Keratinocyte (primary cell): Measurements from ENCODE around the gene NPFFR2. TPM values are rescaled to one million over a fixed set of nuclear protein-coding genes. Genes with fewer than 3 reads are reported as not detected.

Experiments used
- DNase-seq: peaks from one replicate; pipeline ENCODE4 v3.0.0-alpha.2; 2011; ENCODE audit warnings: low read depth, missing footprints, low spot score
- FAIRE-seq: peaks from 2 replicates; lab custom pipeline; 2011; peaks lifted over from hg19 to GRCh38; lab: Jason Lieb, UNC
- H2AFZ ChIP-seq: 2 replicates; pipeline ENCODE4 v1.6.0; 2012; ENCODE audit warnings: low read length, control low read depth, inconsistent platforms; ENCODE audit not compliant: control insufficient read depth
- H3K27ac ChIP-seq: 2 replicates; pipeline ENCODE4 v1.5.1; 2011; ENCODE audit warnings: low read length; ENCODE audit not compliant: control insufficient read depth, insufficient read depth
- H3K27me3 ChIP-seq: 3 replicates; pipeline ENCODE4 v1.6.0; 2011; ENCODE audit warnings: low read length; ENCODE audit not compliant: control insufficient read depth, insufficient read depth; ENCODE audit errors: extremely low read depth
- H3K36me3 ChIP-seq, 2 experiments: 2 replicates in 1 of 2; 3 replicates in 1 of 2; pipeline ENCODE4 v1.5.1; 2011; ENCODE audit warnings: low read length in 2 of 2, mild to moderate bottlenecking in 1 of 2; ENCODE audit not compliant: control insufficient read depth in 2 of 2, insufficient read depth in 2 of 2; ENCODE audit errors: extremely low read depth in 1 of 2
- H3K4me1 ChIP-seq: 3 replicates; pipeline ENCODE4 v1.5.1; 2011; ENCODE audit warnings: low read length; ENCODE audit not compliant: control insufficient read depth, insufficient read depth; ENCODE audit errors: extremely low read depth
- H3K4me2 ChIP-seq: 3 replicates; pipeline ENCODE4 v1.6.0; 2011; ENCODE audit warnings: low read depth, low read length; ENCODE audit not compliant: control insufficient read depth, insufficient read depth; ENCODE audit errors: extremely low read depth
- H3K4me3 ChIP-seq, 3 experiments: fragments of 200-600 bp in 1 of 3; sonication (generic) in 1 of 3; 2 replicates in 2 of 3; 3 replicates in 1 of 3; pipeline ENCODE4 v1.5.1; 2011 to 2016; ENCODE audit warnings: low read length in 3 of 3, mild to moderate bottlenecking in 3 of 3, control low read depth in 2 of 3, inconsistent platforms in 1 of 3, low read depth in 1 of 3, mixed read lengths in 1 of 3, mixed run types in 1 of 3, moderate library complexity in 1 of 3; ENCODE audit not compliant: control insufficient read depth in 2 of 3, insufficient read depth in 2 of 3; ENCODE audit errors: extremely low read depth in 1 of 3
- H3K79me2 ChIP-seq: 2 replicates; pipeline ENCODE4 v1.6.0; 2012; ENCODE audit warnings: low read length; ENCODE audit not compliant: control insufficient read depth, insufficient read depth
- H3K9ac ChIP-seq: 3 replicates; pipeline ENCODE4 v1.6.0; 2011; ENCODE audit warnings: low read length; ENCODE audit not compliant: control insufficient read depth, insufficient read depth; ENCODE audit errors: extremely low read depth
- H3K9me1 ChIP-seq: 3 replicates; pipeline ENCODE4 v1.6.0; 2011; ENCODE audit warnings: low read length; ENCODE audit not compliant: control insufficient read depth, insufficient read depth; ENCODE audit errors: extremely low read depth
- H3K9me3 ChIP-seq: 2 replicates; pipeline ENCODE4 v1.5.1; 2012; ENCODE audit warnings: low read depth, low read length; ENCODE audit not compliant: control insufficient read depth
- H4K20me1 ChIP-seq: 3 replicates; pipeline ENCODE4 v1.6.0; 2011; ENCODE audit warnings: low read length; ENCODE audit not compliant: control insufficient read depth, insufficient read depth; ENCODE audit errors: extremely low read depth
- CTCF ChIP-seq, 3 experiments: IDR thresholded peaks in 1 of 3; conservative IDR thresholded peaks in 1 of 3; optimal IDR thresholded peaks in 1 of 3; 2 replicates in 2 of 3; 3 replicates in 1 of 3; pipeline versions ENCODE3 to v1.5.1; 2011; ENCODE audit warnings: low read length in 3 of 3, mild to moderate bottlenecking in 3 of 3, moderate library complexity in 2 of 3, control low read depth in 1 of 3, inconsistent platforms in 1 of 3; ENCODE audit not compliant: insufficient read depth in 2 of 3; ENCODE audit errors: extremely low read depth in 1 of 3
- EZH2 ChIP-seq: IDR thresholded peaks from one replicate; pipeline ENCODE4 v1.6.1; 2012; ENCODE audit warnings: inconsistent platforms, mild to moderate bottlenecking, low read length, moderate library complexity
- dilution Hi-C: fragments of 300-500 bp; cut with MboI; formaldehyde crosslinking; loops from one replicate; pipeline ENCODE4 v1.7.0; 2020; ENCODE audit warnings: low sequenced_read_pairs; ENCODE audit not compliant: extremely low pct_ligation_motif_present
- polyA plus RNA-seq, 5 experiments: library from polyadenylated mRNA; depleted of rRNA in 3 of 5; stranded (reverse) in 3 of 5; stranded (forward) in 1 of 5; unstranded in 1 of 5; fragments of >200 nt; gene quantifications; 1 replicate in 1 of 5; 2 replicates in 3 of 5; 3 replicates in 1 of 5; pipeline versions ENCODE4 v1.2.1 to v1.2.3, GENCODE V29; 2011 to 2012; ENCODE audit warnings: missing spikeins in 2 of 5, low read depth in 1 of 5, low replicate concordance in 1 of 5

NPFFR2 gene
- polyA plus RNA-seq, 1 donor (not counting 4 experiments of a cell fraction or from before 2014, with no cell fraction given), result not detected

GRCh38 chr4:72109364-72109763 is 77.6 kb downstream of the NPFFR2 start:
- H3K4me2 ChIP-seq, result no peak overlapping the region
- H3K36me3 ChIP-seq, result no peaks in the 10 kb centered on the region
- no peaks in the 10 kb centered on the region for H3K9me1 ChIP-seq
- H3K27me3 ChIP-seq, result no peaks in the 10 kb centered on the region
- H3K4me3 ChIP-seq, result no peak overlapping the region
- no peak overlapping the region for H3K9ac ChIP-seq
- FAIRE-seq, result no peak
- H3K79me2 ChIP-seq, result no peaks in the 10 kb centered on the region
- no peak overlapping the region for H3K27ac ChIP-seq
- no peaks in the 10 kb centered on the region for H3K9me3 ChIP-seq
- no peak for DNase-seq
- TF ChIP-seq CTCF (optimal IDR thresholded peaks at IDR 0.05 in 1 of 3, IDR thresholded peaks at IDR 0.05 in 1 of 3, conservative IDR thresholded peaks at IDR 0.05 in 1 of 3; ENCODE audit: extremely low read depth in 1 of 3, insufficient read depth in 2 of 3, low read length in 3 of 3) (no peak), EZH2 (no peak)
- peaks cover 4% of the 10 kb centered on the region for H3K4me1 ChIP-seq
- no peaks in the 10 kb centered on the region for H4K20me1 ChIP-seq
- no peak overlapping the region for H2AFZ ChIP-seq
- dilution Hi-C loops, result no loop called here

GRCh38 chr4:72109959-72110497 is 78.2 kb downstream of the NPFFR2 start:
- TF ChIP-seq EZH2, result no peak
- no peak for TF ChIP-seq CTCF (optimal IDR thresholded peaks at IDR 0.05 in 1 of 3, IDR thresholded peaks at IDR 0.05 in 1 of 3, conservative IDR thresholded peaks at IDR 0.05 in 1 of 3; ENCODE audit: extremely low read depth in 1 of 3, insufficient read depth in 2 of 3, low read length in 3 of 3)
- Histone ChIP-seq H4K20me1 (no peaks in the 10 kb centered on the region), H3K27me3 (no peaks in the 10 kb centered on the region), H2AFZ (no peak overlapping the region), H3K4me3 (no peak overlapping the region), H3K9me3 (no peaks in the 10 kb centered on the region), H3K4me1 (peaks cover 4% of the 10 kb centered on the region), H3K9ac (no peak overlapping the region), H3K27ac (no peak overlapping the region), H3K36me3 (no peaks in the 10 kb centered on the region), H3K4me2 (no peak overlapping the region), H3K9me1 (no peaks in the 10 kb centered on the region), H3K79me2 (no peaks in the 10 kb centered on the region)
- FAIRE-seq, result no peak
- DNase-seq, result no peak
- dilution Hi-C loops, result no loop called here
